Thymus (tissue), 11 donors: ENCODE results near the gene RTN4RL1. TPM values are rescaled to one million over a fixed set of nuclear protein-coding genes. Genes with fewer than 3 reads are reported as not detected.

ENCODE experiments used
- DNase-seq, 9 donors: peaks; one replicate each; pipeline ENCODE4 v3.0.0-alpha.2; 2013; ENCODE audit warnings: low spot score in 9 of 9, low read depth in 6 of 9, missing footprints in 1 of 9
- H3K27ac ChIP-seq, 2 donors: one replicate each; pipeline ENCODE4 v1.5.1; 2013; ENCODE audit warnings: control low read depth in 1 of 2, low read depth in 1 of 2, low read length in 1 of 2, mild to moderate bottlenecking in 1 of 2, moderate library complexity in 1 of 2
- H3K27me3 ChIP-seq, 2 donors: one replicate each; pipeline ENCODE4 v1.5.1; 2013; ENCODE audit warnings: low read length in 1 of 2; ENCODE audit not compliant: control insufficient read depth in 2 of 2, insufficient read depth in 1 of 2
- H3K36me3 ChIP-seq, 2 donors: one replicate each; pipeline ENCODE4 v1.5.1; 2013; ENCODE audit warnings: low read length in 1 of 2, mild to moderate bottlenecking in 1 of 2, moderate library complexity in 1 of 2; ENCODE audit not compliant: control insufficient read depth in 2 of 2, insufficient read depth in 2 of 2
- H3K4me1 ChIP-seq, 2 donors: one replicate each; pipeline ENCODE4 v1.5.1; 2013; ENCODE audit warnings: low read length in 2 of 2; ENCODE audit not compliant: control insufficient read depth in 2 of 2, insufficient read depth in 2 of 2
- H3K4me3 ChIP-seq, 2 donors: one replicate each; pipeline ENCODE4 v1.5.1; 2013; ENCODE audit warnings: low read length in 2 of 2, control low read depth in 1 of 2, mild to moderate bottlenecking in 1 of 2
- H3K9me3 ChIP-seq, 2 donors: one replicate each; pipeline ENCODE4 v1.5.1; 2013; ENCODE audit warnings: low read length in 1 of 2, mild to moderate bottlenecking in 1 of 2; ENCODE audit not compliant: control insufficient read depth in 2 of 2, insufficient read depth in 1 of 2
- WGBS: extraction: QIAGEN DNeasy Blood & Tissue Kit; methylation state at CpG from one replicate; pipeline ENCODE4 v1.1.7; 2013; 5-methylcytosine and 5-hydroxymethylcytosine counted together
- polyA plus RNA-seq: library from polyadenylated mRNA; stranded (reverse); fragments of 200-250 nt; gene quantifications from one replicate; pipeline ENCODE4 v1.2.3, GENCODE V29; 2013
- total RNA-seq: library from RNA; stranded (reverse); fragments of 120-200 nt; gene quantifications from one replicate; pipeline ENCODE4 v1.2.4, GENCODE V29; 2013
- donor health status: healthy.

RTN4RL1 gene
- total and polyA plus RNA-seq, 2 donors, result 0.52 to 0.68 TPM

GRCh38 chr17:1999557-2000251 lies 25.4 kb downstream of the RTN4RL1 start:
- no peak overlapping the region for H3K27ac ChIP-seq
- H3K27me3 ChIP-seq, result peaks cover 41 to 73% of the 10 kb centered on the region in 2 donors
- H3K36me3 ChIP-seq, result no peaks in the 10 kb centered on the region
- no peak overlapping the region for H3K4me3 ChIP-seq
- DNase-seq, result no peak
- 72% methylated on average over 13 of the region's 13 CpGs for WGBS
- no peaks in the 10 kb centered on the region for H3K9me3 ChIP-seq
- peaks cover 2% of the 10 kb centered on the region in 2 donors for H3K4me1 ChIP-seq

- Histone ChIP-seq H3K4me1 (peaks cover 2% of the 10 kb centered on the region in 2 donors), H3K36me3 (no peaks in the 10 kb centered on the region), H3K9me3 (no peaks in the 10 kb centered on the region), H3K27me3 (peaks cover 41 to 77% of the 10 kb centered on the region in 2 donors), H3K4me3 (peak overlapping the region in 1 of 2 donors; percentile 26), H3K27ac (no peak overlapping the region)
- 8% methylated on average over 92 of the region's 92 CpGs for WGBS
- DNase-seq, result no peak
Measured at GRCh38 chr17:1997927-1998742, 27.0 kb downstream of the RTN4RL1 start.

DNA sequence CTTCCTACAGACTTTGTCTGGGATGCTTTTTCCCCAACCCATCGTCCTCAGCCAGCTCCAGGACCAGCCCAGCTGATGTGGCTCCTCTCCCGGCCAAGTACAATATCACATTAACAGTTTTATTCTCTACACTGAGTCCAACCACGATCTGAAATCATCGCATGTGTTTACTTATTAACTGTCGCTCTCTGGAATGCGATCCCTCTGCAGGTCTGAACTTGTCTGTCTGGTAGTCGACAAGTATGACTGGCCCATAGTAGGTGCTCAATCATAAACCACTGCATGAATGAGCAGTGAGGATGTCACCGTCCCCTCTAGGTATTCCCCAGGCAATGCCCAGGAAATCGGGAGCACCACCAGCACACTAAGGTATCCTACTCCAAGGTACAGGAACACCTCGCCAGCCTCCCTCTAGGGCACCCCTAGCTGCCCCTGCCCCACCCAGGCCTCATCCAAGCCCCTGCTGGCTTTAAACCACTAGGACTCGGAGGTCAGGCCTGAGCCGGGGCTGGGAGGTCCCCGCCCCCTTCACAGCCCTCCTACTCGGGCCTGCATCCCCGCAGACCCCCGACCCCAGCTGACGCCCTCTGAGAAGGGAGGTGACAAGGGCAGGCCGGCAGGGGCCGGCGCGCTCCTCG lies 27.7 kb downstream of the RTN4RL1 start:
- DNase-seq, result no peak
- 68% methylated on average over 22 of the region's 22 CpGs for WGBS
- no peaks in the 10 kb centered on the region for H3K36me3 ChIP-seq
- no peak overlapping the region for H3K27ac ChIP-seq
- peaks cover 41 to 74% of the 10 kb centered on the region in 2 donors for H3K27me3 ChIP-seq
- H3K4me1 ChIP-seq, result peaks cover 2% of the 10 kb centered on the region in 2 donors
- H3K9me3 ChIP-seq, result no peaks in the 10 kb centered on the region
- H3K4me3 ChIP-seq, result no peak overlapping the region

GRCh38 chr17:1996800-1997288 lies 28.3 kb downstream of the RTN4RL1 start:
- 96% methylated on average over 9 of the region's 9 CpGs for WGBS
- DNase-seq, result no peak
- Histone ChIP-seq H3K27me3 (peaks cover 41 to 77% of the 10 kb centered on the region in 2 donors), H3K9me3 (no peaks in the 10 kb centered on the region), H3K4me3 (no peak overlapping the region), H3K4me1 (peaks cover 2% of the 10 kb centered on the region in 2 donors), H3K27ac (no peak overlapping the region), H3K36me3 (no peaks in the 10 kb centered on the region)

GRCh38 chr17:1995907-1996799 lies 29.0 kb downstream of the RTN4RL1 start:
- no peaks in the 10 kb centered on the region for H3K9me3 ChIP-seq
- no peak for DNase-seq
- peaks cover 41 to 77% of the 10 kb centered on the region in 2 donors for H3K27me3 ChIP-seq
- H3K4me1 ChIP-seq, result peaks cover 2% of the 10 kb centered on the region in 2 donors
- no peak overlapping the region for H3K27ac ChIP-seq
- 94% methylated on average over 14 of the region's 14 CpGs for WGBS
- no peaks in the 10 kb centered on the region for H3K36me3 ChIP-seq
- no peak overlapping the region for H3K4me3 ChIP-seq

DNA sequence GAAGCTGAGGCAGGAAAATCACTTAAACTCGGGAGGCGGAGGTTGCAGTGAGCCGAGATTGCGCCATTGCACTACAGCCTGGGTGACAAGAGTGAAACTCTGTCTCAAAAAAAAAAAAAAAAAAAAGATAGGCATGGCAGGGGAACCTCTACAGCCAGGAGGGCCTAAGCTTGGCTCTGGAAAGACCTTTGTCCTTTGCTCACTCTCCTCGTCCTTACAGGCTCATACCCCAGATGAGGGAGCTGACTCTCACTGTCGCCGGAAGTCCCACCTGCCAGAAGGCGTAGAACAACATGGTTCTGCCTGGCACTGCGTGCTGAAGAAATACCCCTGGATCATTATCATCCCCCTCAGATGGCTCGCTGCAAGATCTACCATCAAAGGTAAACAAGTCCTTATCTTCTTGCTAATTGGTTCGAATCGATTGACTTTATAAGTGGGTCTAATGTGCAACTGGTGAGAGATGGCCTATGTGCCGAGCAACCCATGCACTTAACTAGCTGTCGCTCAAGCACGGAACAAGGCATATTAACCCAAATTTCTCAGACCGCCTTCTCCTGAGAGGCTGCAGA lies 29.7 kb downstream of the RTN4RL1 start:
- Histone ChIP-seq H3K27me3 (peaks cover 41 to 70% of the 10 kb centered on the region in 2 donors), H3K4me3 (no peak overlapping the region), H3K36me3 (no peaks in the 10 kb centered on the region), H3K9me3 (no peaks in the 10 kb centered on the region), H3K27ac (no peak overlapping the region), H3K4me1 (peaks cover 2% of the 10 kb centered on the region in 2 donors)
- 97% methylated on average over 16 of the region's 16 CpGs for whole genome bisulfite sequencing
- no peak for DNase-seq

DNA sequence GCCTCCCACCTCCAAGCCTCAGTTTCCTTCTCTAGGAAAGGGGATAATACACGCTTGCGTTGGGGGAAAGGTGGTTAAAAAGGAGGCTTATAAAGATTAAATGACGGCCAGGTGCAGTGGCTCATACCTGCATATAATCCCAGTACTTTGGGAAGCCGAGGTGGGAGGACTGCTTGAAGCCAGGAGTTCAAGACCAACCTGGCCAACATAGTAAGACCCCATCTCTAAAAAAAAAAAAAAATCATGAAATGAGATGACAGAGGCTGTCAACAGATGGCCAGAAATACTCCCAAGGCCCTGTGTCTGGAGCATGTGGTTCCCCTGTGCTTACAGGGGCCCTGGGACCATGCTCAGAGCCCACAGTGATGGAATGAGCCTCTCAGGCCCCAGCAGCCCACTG lies 30.4 kb downstream of the RTN4RL1 start:
- Histone ChIP-seq H3K4me1 (peaks cover under 1 to 2% of the 10 kb centered on the region in 2 donors), H3K36me3 (no peaks in the 10 kb centered on the region), H3K9me3 (no peaks in the 10 kb centered on the region), H3K27me3 (peaks cover 35 to 65% of the 10 kb centered on the region in 2 donors), H3K4me3 (no peak overlapping the region), H3K27ac (no peak overlapping the region)
- WGBS, result 98% methylated on average over 4 of the region's 4 CpGs
- DNase-seq, result no peak

DNA sequence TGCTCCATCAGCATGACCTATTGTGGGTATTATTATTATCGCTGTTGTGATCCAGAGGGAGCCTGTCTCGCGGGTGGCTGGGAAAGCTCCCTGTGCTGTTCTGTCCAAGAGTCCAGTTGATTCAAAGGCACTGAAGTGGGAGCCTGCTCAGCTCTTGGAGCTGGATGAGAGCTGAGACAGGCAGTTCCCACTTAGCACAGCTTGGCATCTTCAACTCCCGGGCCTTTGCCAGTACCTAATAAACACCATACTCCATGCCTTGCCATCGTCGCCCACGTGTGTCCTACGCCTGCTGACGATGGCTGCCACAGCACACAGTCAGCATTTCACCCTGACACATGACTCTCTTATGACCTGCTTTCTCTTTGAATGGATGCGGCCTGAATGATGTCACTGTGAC lies 32.6 kb downstream of the RTN4RL1 start:
- Histone ChIP-seq H3K36me3 (no peaks in the 10 kb centered on the region), H3K4me3 (no peak overlapping the region), H3K9me3 (no peaks in the 10 kb centered on the region), H3K4me1 (no peaks in the 10 kb centered on the region), H3K27me3 (peaks cover 18 to 51% of the 10 kb centered on the region in 2 donors), H3K27ac (no peak overlapping the region)
- 90% methylated on average over 10 of the region's 10 CpGs for WGBS
- no peak for DNase-seq
